GM12878 (cell line): Measurements from ENCODE around the gene PHACTR1.

Experiments used
- CBFB ChIP-seq: IDR thresholded peaks from 2 replicates; pipeline ENCODE4 v1.6.1; 2016; ENCODE audit warnings: antibody characterized with exemption, low read depth
- CTCF ChIP-seq, 3 experiments: IDR thresholded peaks in 2 of 3; conservative IDR thresholded peaks in 1 of 3; 2 replicates each; pipeline ENCODE4 v1.5.1; 2011; ENCODE audit warnings: low read depth in 3 of 3, low read length in 3 of 3, mild to moderate bottlenecking in 3 of 3, control low read depth in 2 of 3, moderate library complexity in 2 of 3, inconsistent platforms in 1 of 3, mixed read lengths in 1 of 3; ENCODE audit not compliant: control insufficient read depth in 2 of 3, insufficient read depth in 1 of 3; ENCODE audit errors: extremely low read depth in 1 of 3
- E4F1 ChIP-seq: fragments of 450-650 bp; IDR thresholded peaks from 2 replicates; pipeline ENCODE4 v1.6.1; 2018; ENCODE audit warnings: borderline replicate concordance, mild to moderate bottlenecking; ENCODE audit not compliant: partially characterized antibody
- EP300 ChIP-seq, 2 experiments: fragments of 150-350 bp in 1 of 2; IDR thresholded peaks; 2 replicates each; pipeline ENCODE4 v1.6.1; 2011 to 2012; ENCODE audit warnings: low read depth in 2 of 2, low read length in 2 of 2, borderline replicate concordance in 1 of 2, improper control_type of control experiment in 1 of 2, inconsistent platforms in 1 of 2; ENCODE audit not compliant: control insufficient read depth in 1 of 2
- ETV6 ChIP-seq, 2 experiments: fragments of 450-650 bp in 1 of 2; IDR thresholded peaks in 1 of 2; conservative IDR thresholded peaks in 1 of 2; 2 replicates each; pipeline ENCODE4 v1.6.1; 2014; ENCODE audit warnings: antibody characterized with exemption in 1 of 2, borderline replicate concordance in 1 of 2, low read depth in 1 of 2, mild to moderate bottlenecking in 1 of 2, moderate library complexity in 1 of 2
- POLR2AphosphoS2 ChIP-seq: IDR thresholded peaks from 2 replicates; pipeline ENCODE4 v1.6.1; 2011; ENCODE audit warnings: low read depth, mild to moderate bottlenecking, low read length, improper control_type of control experiment, moderate library complexity
- TAF1 ChIP-seq: IDR thresholded peaks from 2 replicates; pipeline ENCODE4 v1.6.1; 2011; ENCODE audit warnings: mild to moderate bottlenecking, low read depth, low read length, borderline replicate concordance

- TF ChIP-seq CBFB: no peak
- TF ChIP-seq POLR2AphosphoS2: no peak
- no peak for TF ChIP-seq CTCF (IDR thresholded peaks at IDR 0.05 in 2 of 3, conservative IDR thresholded peaks at IDR 0.05 in 1 of 3; ENCODE audit: control insufficient read depth in 2 of 3, extremely low read depth in 1 of 3, insufficient read depth in 1 of 3, low read depth in 3 of 3, low read length in 3 of 3)
- no peak for TF ChIP-seq TAF1
- no peak for TF ChIP-seq EP300 (IDR thresholded peaks at IDR 0.05; ENCODE audit: borderline replicate concordance in 1 of 2, control insufficient read depth in 1 of 2, low read depth in 2 of 2, low read length in 2 of 2)
- TF ChIP-seq ETV6 (conservative IDR thresholded peaks at IDR 0.05 in 1 of 2, IDR thresholded peaks at IDR 0.05 in 1 of 2; ENCODE audit: borderline replicate concordance in 1 of 2, low read depth in 1 of 2): no peak
- TF ChIP-seq E4F1: no peak
Measured at GRCh38 chr6:12961761-12962160, 245.2 kb downstream of the PHACTR1 start.
